ENCODE measurements around the gene SATB2.

The SATB2 gene

DNA sequence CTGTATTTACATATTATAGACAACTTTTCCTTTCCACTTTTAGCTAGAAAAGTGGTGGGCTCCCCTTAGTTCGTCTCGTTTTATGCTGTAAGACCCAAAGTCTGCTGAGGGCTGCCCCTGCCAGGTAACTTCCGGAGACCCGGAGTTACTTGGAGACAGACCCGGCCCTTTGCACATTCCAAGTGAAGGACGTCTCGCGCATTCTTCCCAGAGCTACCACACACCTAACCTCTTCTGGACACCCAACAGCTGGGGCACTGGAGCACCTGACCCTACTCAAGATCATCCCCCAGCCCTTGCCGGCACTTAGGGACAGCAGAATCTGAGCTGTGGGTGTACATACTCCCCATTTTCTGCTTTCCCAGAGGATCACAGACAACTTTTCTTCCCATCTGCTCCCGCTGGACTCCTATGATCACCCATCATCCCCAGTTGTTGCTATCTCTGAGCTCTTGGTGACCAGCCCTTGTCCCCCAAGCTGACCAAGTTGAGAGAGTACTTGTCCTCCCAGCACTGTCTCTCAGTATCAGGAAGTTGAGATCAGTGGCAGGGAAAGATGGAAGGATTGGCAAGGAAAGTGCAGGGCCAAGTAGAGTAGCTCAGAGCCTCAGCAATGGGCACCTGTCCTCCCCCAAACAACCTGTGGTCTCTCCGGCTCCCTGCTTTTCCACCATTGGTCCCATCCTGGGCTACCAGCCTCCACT is 8.4 kb upstream of the SATB2 start:
- DNase-seq = no peak

DNA sequence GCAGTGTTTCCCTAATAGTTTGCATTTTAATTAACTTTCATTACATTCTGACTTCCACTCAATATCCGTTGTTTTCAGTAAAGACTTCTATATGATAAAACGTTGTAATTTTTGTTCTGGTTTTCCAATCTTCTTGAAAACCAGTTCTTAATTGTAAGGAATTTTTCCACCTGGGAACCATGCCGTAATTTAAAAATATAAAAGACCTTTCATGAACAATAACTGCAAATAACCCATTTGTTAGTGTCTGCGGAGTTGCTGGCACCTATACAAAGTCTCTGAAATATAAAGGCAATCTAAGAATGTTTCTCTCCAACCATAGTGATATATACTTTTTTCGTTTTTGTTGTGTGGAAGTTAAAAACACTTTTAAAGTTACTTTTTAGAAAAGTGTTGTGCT is 7.7 kb upstream of the SATB2 start:
- no peak for DNase-seq

DNA sequence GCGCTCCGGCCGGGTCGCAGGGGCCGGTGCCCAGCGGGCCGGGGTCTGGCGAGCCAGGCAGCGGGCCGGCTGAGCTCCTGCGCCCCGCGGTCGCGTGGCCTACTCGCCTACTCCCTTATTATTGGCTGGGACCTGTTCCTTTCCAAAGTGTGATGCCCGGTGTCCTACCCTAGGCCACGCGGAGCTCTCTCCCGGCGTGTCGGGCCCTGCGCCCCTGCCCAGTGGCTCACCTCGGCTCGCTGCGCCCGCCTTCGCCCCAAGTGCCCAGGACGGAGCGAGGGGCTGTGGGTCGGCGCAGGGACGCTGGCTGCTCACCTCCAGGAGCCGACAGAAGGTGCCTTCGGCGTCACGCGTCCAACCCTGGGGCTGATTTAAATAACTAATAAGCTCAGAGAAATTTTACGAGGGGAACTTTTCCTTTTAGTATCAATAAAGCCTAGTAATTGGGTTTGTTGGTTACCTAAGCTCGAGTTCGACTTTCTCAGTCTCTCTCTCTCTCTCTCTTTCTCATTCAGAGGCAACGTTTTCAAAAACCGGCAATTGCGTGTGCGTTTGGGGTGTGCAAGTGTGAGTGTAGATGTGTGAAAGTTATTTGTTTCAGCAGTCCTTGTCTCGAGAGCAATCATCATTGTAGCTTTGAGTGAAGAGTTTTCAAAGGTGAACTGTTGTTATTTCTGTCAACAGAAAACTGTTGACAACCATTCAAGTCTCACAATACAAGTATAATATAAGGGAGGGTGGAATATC is 7.0 kb upstream of the SATB2 start:
- no peak for DNase-seq

DNA sequence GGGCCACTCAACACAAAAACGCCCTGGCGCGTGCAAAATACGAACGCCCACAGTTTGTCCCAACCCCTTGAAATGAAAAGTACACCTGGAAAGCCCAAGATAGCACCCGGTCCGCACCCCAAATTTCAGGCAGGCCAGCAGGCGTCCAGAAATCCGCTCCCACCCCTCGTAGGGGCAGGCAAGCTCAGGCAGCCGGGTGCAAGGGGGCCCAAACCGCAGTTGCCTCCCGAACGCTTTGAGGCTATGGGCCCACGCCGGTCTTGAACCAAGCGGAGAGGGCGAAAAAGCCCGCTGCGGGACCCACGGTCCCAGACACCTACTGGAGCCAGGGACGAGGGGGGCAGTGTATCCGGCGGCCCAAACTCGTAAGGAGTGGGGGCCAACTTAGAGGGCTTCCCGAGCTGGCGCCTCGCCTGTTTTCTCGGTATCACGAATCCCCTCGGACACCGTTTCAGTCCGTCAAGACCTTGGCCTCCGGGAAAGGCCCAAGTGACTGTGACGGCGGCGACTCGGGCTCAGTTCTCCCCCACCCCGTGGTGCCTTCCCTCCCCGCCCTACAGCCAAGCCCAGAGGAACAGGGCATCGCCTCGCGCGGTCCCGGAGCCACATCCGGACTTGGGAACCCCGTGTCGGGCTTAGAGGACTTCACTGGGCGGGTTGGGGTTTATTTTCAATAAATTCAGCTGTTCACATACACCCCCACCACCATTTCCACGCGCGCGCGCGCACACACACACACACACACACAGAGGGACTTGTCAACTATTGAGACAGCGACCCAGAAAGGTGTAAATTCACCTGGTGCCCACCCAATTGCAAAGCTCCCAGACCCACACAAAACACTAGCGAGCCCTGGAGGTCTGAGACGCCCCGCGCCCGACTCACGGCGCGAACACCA is 6.2 kb upstream of the SATB2 start:
- no peak for DNase-seq

DNA sequence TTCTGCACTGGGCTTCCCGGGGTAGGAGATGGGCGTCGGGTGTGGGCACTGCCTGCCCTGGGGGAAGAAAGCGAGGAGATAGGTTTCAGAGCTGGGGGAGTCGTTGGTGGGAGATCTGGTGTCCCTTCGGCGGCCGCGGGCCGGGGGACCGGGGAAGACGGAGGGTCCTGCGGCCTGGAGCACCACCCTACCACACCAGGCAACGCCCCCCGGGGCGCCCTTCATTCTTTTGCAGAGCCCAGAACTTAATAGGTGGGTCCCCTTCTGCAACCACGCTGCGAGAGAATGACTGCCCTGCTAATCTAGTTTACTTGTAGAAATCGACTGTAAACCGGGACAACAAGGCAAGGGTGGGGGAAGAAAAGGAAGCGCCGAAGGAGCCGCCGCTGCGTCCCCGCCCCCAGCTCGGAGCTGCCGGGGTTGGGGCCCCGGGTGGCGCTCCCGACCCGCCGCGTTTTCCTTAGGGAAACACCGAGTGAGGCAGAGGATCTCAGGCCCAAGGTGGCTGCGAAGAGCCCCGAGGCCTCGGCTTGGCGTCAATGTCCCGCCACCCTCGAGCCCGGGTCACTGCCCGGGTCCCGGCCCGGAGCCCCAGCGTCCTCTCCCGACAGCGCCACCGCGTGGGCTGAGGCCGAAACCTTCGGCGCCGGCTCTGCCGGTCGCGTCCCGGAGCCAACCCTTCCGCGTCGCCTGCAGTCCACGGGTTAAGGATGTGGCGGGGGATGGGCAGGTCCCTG is 5.4 kb upstream of the SATB2 start:
- DNase-seq = peak in 1 of 2 donors; percentile 42

DNA sequence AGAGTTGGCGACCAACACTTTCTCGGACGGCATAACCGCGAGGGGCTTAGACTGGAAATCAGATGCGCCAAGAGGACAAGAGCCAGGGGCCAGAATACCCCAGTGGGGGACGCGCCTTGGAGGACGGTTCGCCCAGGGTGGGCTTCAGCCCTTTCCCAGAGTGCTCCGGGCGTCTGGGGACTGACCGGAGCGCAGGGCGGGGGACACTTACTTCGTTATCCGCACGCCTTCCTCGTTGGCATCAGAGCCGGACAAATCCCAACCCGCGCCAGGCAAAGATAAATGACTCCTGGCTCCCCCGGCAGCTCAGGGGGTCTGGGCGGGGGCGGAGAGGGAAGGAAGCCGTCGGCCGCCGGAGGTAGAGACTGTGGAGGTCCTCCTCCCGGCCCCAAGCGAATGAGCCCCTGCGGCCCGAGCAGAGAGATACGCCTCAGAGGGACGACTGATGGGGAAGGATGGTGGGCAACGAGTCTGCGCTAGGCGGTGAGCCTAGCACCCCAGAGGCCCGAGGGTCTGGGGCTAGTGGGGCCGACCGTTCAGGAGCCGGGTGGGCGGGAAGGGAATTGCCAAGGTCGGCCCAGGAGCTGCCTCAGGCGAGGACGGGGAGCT is 4.7 kb upstream of the SATB2 start:
- no peak for DNase-seq

DNA sequence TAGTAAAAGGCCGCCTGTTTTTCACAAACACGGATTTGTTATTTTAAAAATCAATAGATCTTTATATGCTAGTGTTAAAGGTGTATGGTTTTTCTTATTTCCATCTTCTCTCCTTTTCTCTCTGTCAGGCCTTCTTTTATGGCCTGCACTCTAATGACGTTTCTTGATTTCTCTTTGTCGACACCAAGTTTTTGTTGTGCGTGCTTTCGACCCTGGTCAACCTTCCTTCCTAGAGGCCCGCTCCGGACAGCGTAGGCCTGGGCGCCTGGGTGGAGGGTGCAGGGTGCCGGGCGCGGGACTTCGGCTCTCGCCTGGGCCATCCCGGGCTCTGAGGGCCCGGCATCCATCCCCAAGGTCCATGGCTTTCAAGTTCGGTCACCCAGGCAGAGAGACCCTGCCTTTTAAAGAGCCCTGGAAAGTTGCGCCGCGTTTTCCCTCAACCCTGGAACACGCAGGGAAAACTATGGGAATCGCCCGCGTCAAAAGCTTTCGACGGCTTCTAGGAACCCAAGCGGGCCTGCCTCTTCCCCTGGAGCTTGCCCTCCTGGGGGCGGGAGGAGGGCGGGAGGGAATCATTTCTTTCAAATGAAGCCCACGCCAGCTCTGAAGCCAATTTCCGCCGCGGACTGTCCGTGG is 4.1 kb upstream of the SATB2 start:
- DNase-seq = no peak

DNA sequence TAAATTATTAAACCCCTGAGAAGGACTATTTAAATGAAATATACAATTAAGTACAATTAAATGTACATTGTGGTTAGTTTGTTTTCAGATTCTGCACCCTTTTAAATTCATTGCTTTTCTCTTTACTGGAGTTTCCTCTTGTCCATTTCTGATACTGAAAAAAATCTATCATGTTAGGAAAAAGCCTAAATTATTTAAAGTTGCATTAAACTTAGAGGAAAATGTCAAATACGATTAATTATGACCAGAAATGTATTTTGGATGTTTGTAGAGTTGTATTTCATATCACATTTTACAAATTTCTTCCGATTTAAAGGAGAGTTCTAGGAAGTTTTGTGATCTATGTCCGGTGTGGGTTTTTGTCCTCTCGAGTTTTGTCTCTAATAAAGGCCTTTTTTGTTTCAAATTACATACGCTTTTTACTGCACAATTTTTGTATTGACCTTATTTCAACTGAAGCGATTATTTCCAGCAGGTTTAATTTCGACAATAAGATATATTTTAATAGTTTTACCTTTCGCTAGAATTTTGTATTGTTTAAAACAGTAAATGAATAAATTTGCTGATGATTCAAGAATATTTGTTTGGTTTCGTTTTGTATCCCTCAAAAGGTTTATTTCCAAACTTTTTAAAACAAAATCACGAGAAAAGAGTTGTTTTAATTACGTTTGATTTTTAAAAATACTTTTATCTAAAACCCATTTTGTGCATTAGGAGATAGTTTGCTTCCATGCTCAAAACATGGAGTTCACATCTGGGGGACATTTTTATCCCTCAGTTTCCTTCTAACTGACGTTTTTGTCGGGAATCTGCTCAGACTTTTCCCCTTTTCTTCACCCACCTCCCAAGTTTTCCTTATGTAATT is 3.3 kb upstream of the SATB2 start:
- no peak for DNase-seq

DNA sequence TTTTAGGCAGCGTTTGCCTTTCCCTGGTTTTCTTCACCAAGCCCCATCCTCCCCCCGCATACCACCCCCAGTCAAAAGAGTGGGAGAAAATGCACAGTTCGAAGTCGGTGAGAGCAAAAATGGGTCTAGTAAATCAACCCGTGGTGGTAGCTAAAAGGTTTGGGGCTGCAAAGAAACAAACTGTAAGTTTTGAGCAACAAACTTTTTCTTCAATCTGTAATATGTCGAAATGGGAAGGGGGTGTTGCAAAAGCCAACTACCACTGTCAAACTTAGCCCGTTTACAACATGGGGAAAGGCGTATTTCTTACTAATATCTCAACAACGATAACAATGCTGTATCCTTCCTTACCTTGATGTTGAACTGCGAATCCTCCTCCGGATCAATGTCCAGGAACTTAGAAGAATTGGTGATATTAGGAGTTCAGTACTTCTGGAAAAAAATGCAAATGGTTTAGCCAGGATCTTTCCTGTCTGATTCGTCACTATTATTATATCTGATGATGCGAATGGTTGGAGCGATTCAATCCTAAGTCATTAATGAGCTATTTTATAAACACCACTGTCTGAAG is 2.4 kb upstream of the SATB2 start:
- no peak for DNase-seq

DNA sequence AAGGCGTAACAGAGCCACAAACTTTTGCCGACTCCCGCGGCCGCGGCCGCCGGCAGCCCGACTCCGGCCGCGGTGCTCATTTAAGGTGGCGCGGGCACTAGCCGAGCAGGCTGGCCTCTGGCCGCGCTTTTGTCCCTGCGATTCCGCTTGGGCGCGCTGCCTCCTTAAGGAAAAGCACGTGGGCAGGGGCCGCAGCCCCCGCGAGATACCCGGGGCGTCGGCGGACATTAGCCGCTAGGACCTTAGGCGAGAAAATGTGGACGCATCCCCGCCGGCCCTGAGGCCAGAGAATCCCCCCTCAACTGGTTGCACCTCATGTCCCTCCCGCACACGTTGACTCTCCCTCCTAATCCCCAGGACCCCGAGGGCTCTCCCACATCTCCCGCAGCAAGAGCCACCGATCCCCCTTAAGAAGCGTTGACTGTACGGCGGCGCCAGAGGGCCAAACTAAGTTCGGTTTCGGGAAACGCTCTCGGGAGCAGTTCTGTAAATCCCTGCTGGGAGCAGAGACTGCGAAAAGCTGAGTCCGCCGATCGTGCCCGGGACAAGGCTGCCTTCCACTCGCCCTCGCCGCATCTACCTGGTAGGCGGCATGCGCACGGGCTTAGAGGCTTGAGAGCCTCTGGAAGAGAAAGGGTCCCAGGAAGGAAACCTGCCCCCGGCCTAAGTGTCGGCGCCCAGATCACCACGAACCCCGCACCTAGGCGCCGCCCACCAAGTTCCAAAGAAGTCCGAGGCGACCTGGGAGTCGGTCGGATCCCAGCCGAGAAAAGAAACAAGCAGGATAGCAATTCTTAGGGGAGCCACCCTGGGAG is 1.8 kb upstream of the SATB2 start:
- DNase-seq = peak; percentile 89 to 92

DNA sequence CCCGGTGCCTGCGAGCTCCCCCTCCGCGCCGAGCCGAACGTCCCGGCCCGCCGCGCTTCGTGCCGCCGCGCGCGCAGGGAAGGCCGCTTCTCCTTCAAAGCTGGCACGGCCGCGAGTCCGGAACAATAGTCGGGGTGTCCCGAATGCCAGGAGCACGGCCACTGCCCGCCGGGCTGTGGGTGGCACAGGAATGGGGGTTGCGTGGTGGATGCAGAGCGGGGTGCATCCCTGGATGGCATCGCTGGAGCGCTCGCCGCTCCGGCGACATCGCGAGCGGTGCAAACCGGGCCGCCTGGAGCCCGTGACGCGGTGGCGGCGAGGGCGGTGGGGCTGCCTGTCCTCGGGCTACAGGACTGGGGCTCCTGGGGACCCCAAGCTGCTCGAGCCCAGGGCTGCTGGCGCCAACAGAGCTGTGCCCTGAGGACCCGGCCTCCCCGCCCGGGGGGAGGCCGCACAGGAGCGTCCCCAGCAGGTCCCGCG is 1.1 kb upstream of the SATB2 start:
- peak in 1 of 2 donors; percentile 78 for DNase-seq

DNA sequence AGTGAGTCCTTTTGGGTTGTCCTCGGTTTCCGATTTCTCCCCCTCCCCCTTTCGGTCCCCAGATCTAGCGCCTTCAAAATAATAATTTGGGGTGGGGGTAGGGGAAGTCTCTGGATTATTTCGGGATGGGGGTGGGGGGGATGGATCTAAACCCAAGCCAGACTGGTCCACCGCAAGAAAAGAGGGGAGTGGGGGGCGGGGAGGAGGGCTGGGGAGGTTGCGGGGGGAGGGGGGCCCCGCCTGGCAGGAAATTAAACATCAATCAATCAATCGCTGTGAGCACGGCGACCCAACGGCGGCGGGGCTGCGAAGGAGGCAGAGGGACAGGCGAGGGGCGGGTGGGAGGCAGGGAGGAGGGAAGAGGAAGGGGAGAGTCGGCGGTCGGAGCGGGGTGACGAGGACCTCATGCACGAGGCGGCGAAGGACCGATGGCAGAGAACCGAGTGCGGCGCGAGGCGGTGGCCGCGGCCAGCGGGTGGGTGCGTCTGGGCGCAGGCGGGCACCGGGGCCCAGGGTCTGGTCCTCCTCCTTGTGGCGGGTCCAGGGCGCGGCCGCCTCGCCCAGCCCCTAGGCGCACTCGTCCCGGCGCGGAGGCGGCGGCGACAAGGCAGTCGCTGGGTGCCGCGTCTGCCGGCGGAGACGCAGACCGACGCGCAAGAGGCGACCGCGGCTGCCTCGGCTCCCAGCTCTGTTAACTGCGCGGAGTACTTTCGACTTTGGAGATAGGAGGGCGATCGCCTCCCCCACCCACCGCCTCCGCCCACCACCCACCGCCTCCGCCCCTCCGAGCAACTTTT is 468 bp upstream of the SATB2 start:
- no peak for DNase-seq

DNA sequence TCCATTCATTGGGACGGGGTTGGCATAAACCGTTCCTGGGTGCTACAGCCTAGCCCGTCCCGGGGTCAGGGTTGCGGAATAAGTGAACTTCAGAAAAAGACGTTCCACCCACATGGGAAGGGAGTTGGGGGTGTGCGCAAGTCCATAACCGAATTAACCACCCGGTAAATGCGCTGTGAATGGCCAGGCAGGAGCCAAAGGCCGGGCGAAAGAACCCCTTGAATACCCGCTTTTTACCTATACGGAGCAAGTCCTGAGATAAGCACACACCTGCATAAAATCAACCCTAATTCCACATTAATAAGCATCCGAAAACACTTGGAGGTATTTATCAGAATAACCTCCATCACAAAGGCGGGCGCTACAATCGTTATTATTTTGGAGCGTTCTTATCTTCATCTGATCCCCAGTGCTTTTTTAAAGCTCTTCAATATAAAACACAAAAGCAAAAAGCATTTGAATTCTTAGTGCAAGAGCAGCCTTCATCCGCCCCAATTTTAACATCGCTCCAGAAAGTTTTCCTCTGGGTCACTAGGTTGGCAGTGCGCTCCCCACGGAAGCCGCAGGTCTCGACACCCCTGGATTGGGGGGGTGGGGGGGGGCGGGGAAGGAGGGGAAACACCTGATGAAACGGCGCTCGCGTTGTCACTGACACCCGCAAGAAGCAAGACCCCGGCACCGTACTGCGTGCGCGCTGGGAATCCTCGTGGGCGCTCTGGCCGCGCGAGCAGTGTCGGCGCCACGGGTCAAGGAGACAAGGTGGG is 1.2 kb downstream of the SATB2 start:
- DNase-seq = no peak

DNA sequence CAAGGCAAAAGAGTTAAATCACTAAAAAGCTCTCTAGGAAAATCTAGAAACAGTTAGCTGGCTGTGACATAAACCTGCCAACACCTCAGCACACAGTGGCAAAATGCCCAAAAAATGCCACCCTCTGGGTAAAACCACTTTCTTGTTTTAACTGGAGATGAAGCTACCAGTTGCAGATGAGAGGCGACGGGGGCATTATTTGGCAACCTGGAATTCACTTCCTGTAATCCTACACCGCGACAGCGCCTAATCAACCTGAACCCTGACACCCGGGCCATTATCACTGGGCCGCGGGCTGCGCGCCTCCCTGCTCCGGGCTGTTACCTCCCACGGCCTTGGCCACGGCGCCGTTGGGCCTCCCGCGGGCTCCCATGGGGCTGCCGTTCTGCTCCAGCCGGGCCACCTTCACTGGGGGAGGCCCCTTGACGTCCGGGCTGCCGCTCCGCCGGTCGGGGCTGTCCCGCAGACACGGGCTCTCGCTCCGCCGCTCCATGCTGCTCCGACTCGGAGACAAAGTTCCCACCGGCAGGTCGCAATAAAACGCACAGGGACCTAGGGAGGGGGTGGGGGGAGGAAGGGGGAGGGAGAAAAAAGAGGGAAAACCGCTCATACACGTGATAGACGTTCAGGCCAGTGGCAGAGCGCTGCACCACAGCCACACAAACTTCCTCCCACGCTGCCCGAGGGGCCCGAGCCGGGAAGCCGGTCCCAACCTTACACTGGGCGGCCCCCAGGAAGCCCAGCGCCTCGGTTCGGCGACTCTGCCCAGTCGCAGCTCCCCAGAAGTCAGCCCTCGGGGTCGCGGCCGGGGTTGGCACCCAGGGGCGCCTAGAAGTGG is 2.0 kb downstream of the SATB2 start:
- no peak for DNase-seq

DNA sequence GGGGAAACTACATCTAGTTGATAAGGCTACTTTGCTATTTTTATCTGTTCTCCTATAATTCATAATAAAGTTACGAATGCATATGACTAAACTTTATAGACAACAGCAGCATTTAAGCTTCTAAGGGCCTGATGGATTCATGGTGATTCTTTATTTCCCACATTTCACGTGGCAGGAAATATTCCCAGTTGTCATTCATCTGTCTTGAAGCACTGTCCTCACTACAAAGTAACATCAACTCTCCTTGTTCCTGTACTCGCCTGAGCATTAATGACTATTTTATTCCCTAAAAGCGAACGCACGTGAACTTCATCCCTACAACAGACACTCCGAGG is 2.6 kb downstream of the SATB2 start:
- no peak for DNase-seq

DNA sequence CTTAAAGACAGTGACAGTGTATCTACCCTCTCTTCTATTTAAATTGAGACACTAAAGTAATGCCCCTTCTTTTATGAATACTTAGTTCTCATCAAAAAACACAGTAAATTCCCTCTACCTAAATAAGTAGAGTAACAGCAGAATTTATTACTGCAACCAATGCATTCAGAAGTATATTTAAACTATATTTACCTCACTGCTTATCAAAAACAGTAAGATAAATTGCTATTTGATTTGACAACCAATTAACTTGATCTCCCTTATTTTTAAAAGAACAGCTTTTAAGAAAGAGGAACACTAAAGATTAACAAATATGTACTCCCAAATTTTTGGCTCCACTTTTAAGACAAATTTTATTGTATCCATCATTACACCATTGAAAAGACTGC is 4.8 kb downstream of the SATB2 start:
- DNase-seq = no peak
